Measurements from ENCODE around the gene SLFNL1.

DNA sequence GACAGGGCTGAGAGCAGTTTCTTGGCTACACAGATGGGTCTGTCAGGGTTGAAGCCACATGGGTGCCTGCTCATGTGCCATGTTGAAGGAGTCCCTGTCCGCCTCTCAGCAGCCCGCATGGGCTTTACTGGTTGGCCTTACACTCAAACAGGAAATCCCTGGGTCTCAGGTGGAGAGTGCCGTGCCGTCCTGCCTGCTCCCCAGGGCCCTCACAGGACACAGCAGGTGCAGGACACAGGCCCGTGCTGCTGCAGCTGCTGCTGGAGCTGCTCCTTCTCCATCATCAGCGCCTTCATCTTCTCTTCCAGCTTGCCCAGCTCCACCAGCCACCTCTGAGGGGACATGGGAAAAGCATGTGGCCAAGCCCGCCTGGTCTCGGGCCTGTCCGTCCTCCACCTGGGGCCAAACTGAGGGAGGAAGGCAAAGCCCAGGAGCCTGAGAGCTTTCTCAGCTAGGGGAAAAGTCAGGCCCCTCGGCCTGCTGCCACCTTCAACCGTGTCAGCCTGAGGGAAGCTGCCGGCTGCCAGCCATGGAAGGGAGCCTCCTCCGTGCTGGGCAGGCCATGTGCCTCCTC lies 5.5 kb downstream of the SLFNL1 start:
- no peak for TF ChIP-seq POLR2A (IDR thresholded peaks at IDR 0.05; ENCODE audit: low read length)
- TF ChIP-seq GATA1 (IDR thresholded peaks at IDR 0.05; ENCODE audit: low read depth, low read length): no peak

All from erythroblast (primary cell).